Activated CD4-positive, alpha-beta T cell treated with anti-CD3 and anti-CD28 coated beads, Interleukin-2, amount 50 U/mL, for 48 hours (primary cell): Measurements from ENCODE around the gene SUCLG2.

Experiments
- DNase-seq, 2 experiments: peaks; one replicate each; pipeline ENCODE4 v3.0.0-alpha.2; 2020

SUCLG2 gene

GRCh38 chr3:67437090-67437489 is 217.3 kb downstream of the SUCLG2 start:
- no peak for DNase-seq

GRCh38 chr3:67433109-67433508 is 221.3 kb downstream of the SUCLG2 start:
- no peak for DNase-seq

GRCh38 chr3:67431887-67432286 is 222.5 kb downstream of the SUCLG2 start:
- no peak for DNase-seq

- DNase-seq = no peak
These were observed 230.7 kb downstream of the SUCLG2 start for GRCh38 chr3:67423722-67424121.

GRCh38 chr3:67421912-67422311 is 232.5 kb downstream of the SUCLG2 start:
- no peak for DNase-seq

GRCh38 chr3:67419779-67420178 is 234.6 kb downstream of the SUCLG2 start:
- DNase-seq = no peak

- no peak for DNase-seq
These were observed 235.2 kb downstream of the SUCLG2 start for GRCh38 chr3:67419218-67419529.

GRCh38 chr3:67418426-67419217 is 235.8 kb downstream of the SUCLG2 start:
- DNase-seq = no peak

GRCh38 chr3:67416703-67417102 is 237.7 kb downstream of the SUCLG2 start:
- DNase-seq = no peak

- no peak for DNase-seq
These were observed 238.9 kb downstream of the SUCLG2 start for GRCh38 chr3:67415511-67415910.

- DNase-seq = no peak
These were observed 239.7 kb downstream of the SUCLG2 start for GRCh38 chr3:67414740-67415139.

GRCh38 chr3:67405193-67405592 is 249.2 kb downstream of the SUCLG2 start:
- DNase-seq = no peak

GRCh38 chr3:67402873-67403272 is 251.5 kb downstream of the SUCLG2 start:
- no peak for DNase-seq

GRCh38 chr3:67401921-67402320 is 252.5 kb downstream of the SUCLG2 start:
- no peak for DNase-seq

- no peak for DNase-seq
These were observed 253.9 kb downstream of the SUCLG2 start for GRCh38 chr3:67400476-67400875.

GRCh38 chr3:67389176-67389575 is 265.2 kb downstream of the SUCLG2 start:
- DNase-seq = no peak

- DNase-seq = no peak
These were observed 265.7 kb downstream of the SUCLG2 start for GRCh38 chr3:67388738-67389137.

GRCh38 chr3:67386451-67386850 is 268.0 kb downstream of the SUCLG2 start:
- peak; percentile 9 to 14 for DNase-seq

- DNase-seq = peak; percentile 41 to 57
These were observed 269.5 kb downstream of the SUCLG2 start for GRCh38 chr3:67384760-67385397.

GRCh38 chr3:67384016-67384415 is 270.4 kb downstream of the SUCLG2 start:
- no peak for DNase-seq

- no peak for DNase-seq
These were observed 271.0 kb downstream of the SUCLG2 start for GRCh38 chr3:67383379-67383778.

- no peak for DNase-seq
These were observed 271.9 kb downstream of the SUCLG2 start for GRCh38 chr3:67382536-67382935.

GRCh38 chr3:67381667-67382272 is 272.6 kb downstream of the SUCLG2 start:
- peak in 1 of 2 experiments; percentile 16 for DNase-seq

GRCh38 chr3:67380118-67380517 is 274.3 kb downstream of the SUCLG2 start:
- DNase-seq = no peak
